Inferior parietal cortex (tissue), 1 donor: ENCODE measurements around the gene C14orf93.
"Not testable (repeated sequence)": the region's sequence is repeated elsewhere in the genome, so short reads cannot be mapped to it uniquely, and the experiment has no call there.

ENCODE experiments used
- DNase-seq: peaks from one replicate; pipeline ENCODE4 v3.0.0-alpha.2; 2016; ENCODE audit errors: extremely low spot score

Gene C14orf93

GRCh38 chr14:23021434-23021833, 11.5 kb upstream of the C14orf93 start:
- no peak for DNase-seq

GRCh38 chr14:23020143-23021128, 10.5 kb upstream of the C14orf93 start:
- DNase-seq: no peak

- DNase-seq: no peak
Observed at GRCh38 chr14:23018107-23018506, 8.2 kb upstream of the C14orf93 start.

GRCh38 chr14:23017091-23017490, 7.1 kb upstream of the C14orf93 start:
- DNase-seq: no peak

- no peak for DNase-seq
Observed at GRCh38 chr14:23015618-23016017, 5.7 kb upstream of the C14orf93 start.

- DNase-seq: not testable (repeated sequence)
Observed at GRCh38 chr14:23013749-23014054, 3.8 kb upstream of the C14orf93 start.

- no peak for DNase-seq
Observed at GRCh38 chr14:23013054-23013748, 3.3 kb upstream of the C14orf93 start.

- DNase-seq: no peak
Observed at GRCh38 chr14:23009483-23009938, 432 bp downstream of the C14orf93 start.

GRCh38 chr14:23008831-23009230, 1.1 kb downstream of the C14orf93 start:
- no peak for DNase-seq

GRCh38 chr14:23006544-23007419, 3.2 kb downstream of the C14orf93 start:
- DNase-seq: peak; percentile 99

- DNase-seq: peak; percentile 25
Observed at GRCh38 chr14:23006188-23006534, 3.8 kb downstream of the C14orf93 start.

GRCh38 chr14:23005451-23006187, 4.3 kb downstream of the C14orf93 start:
- no peak for DNase-seq

- DNase-seq: not testable (repeated sequence)
Observed at GRCh38 chr14:23004274-23004673, 5.7 kb downstream of the C14orf93 start.

GRCh38 chr14:23002592-23002991, 7.4 kb downstream of the C14orf93 start:
- no peak for DNase-seq

GRCh38 chr14:23000860-23001259, 9.1 kb downstream of the C14orf93 start:
- no peak for DNase-seq

- no peak for DNase-seq
Observed at GRCh38 chr14:22998329-22999012, 11.5 kb downstream of the C14orf93 start.

- no peak for DNase-seq
Observed at GRCh38 chr14:22997676-22998323, 12.1 kb downstream of the C14orf93 start.

GRCh38 chr14:22996768-22997654, 12.9 kb downstream of the C14orf93 start:
- no peak for DNase-seq
